SK-N-MC (cell line): ENCODE results near the gene ACTN1.

ENCODE experiments used
- EZH2 ChIP-seq: fragments of 200-600 bp; sonication (generic); IDR thresholded peaks from one replicate; pipeline ENCODE4 v1.6.1; 2017; ENCODE audit warnings: antibody characterized with exemption
- FOXP2 ChIP-seq: optimal IDR thresholded peaks from 2 replicates; pipeline ENCODE3; 2011; ENCODE audit warnings: mild to moderate bottlenecking, moderate library complexity; ENCODE audit not compliant: insufficient read depth; ENCODE audit errors: extremely low read length, control extremely low read depth
- POLR2AphosphoS5 ChIP-seq: IDR thresholded peaks from 2 replicates; pipeline ENCODE4 v1.6.1; 2012; ENCODE audit warnings: mild to moderate bottlenecking, low read depth, low read length, borderline replicate concordance

GRCh38 chr14:68844210-68844545, 134.9 kb downstream of the ACTN1 start:
- TF ChIP-seq POLR2AphosphoS5 (no peak), EZH2 (no peak), FOXP2 (no peak)
